Activated CD4-positive, alpha-beta memory T cell treated with anti-CD3 and anti-CD28 coated beads, Interleukin-2, amount 10 ng/mL, durations not matched to agents 7 days and 5 days (primary cell): ENCODE measurements around the gene BBX. TPM values are rescaled to one million over a fixed set of nuclear protein-coding genes. Genes with fewer than 3 reads are reported as not detected.

ENCODE experiments used
- CTCF ChIA-PET: fragments of 350-600 bp; sonication (Branson Sonifier 250); formaldehyde crosslinking; loops from one replicate; lab custom pipeline; 2021; ENCODE audit warnings: antibody characterized with exemption, inconsistent platforms; lab: Charles Lee
- POLR2A ChIA-PET: fragments of 350-600 bp; sonication (Branson Sonifier 250); formaldehyde crosslinking; loops from one replicate; lab custom pipeline; 2021; ENCODE audit warnings: antibody characterized with exemption; lab: Charles Lee
- DNase-seq: peaks from one replicate; pipeline ENCODE4 v3.0.0-alpha.2; 2020
- H3K27ac Mint-ChIP-seq: one replicate; pipeline ENCODE4 v1.8.0; 2021; ENCODE audit warnings: mild to moderate bottlenecking, mixed read lengths
- H3K27me3 Mint-ChIP-seq: one replicate; pipeline ENCODE4 v1.8.0; 2021; ENCODE audit warnings: mixed read lengths
- H3K36me3 Mint-ChIP-seq: one replicate; pipeline ENCODE4 v1.8.0; 2021; ENCODE audit warnings: low read depth, mixed read lengths
- H3K4me1 Mint-ChIP-seq: one replicate; pipeline ENCODE4 v1.8.0; 2021; ENCODE audit warnings: mixed read lengths
- H3K4me3 Mint-ChIP-seq: one replicate; pipeline ENCODE4 v1.8.0; 2021; ENCODE audit warnings: mild to moderate bottlenecking, mixed read lengths
- H3K9me3 Mint-ChIP-seq: one replicate; pipeline ENCODE4 v1.8.0; 2021; ENCODE audit warnings: mixed read lengths
- total RNA-seq, 2 experiments: library from RNA; stranded (reverse); gene quantifications; one replicate each; pipeline ENCODE4 v1.2.3, GENCODE V29; 2021

Gene BBX
- total RNA-seq, 2 experiments from 2014 or later, result 38.9 to 42.4 TPM

DNA sequence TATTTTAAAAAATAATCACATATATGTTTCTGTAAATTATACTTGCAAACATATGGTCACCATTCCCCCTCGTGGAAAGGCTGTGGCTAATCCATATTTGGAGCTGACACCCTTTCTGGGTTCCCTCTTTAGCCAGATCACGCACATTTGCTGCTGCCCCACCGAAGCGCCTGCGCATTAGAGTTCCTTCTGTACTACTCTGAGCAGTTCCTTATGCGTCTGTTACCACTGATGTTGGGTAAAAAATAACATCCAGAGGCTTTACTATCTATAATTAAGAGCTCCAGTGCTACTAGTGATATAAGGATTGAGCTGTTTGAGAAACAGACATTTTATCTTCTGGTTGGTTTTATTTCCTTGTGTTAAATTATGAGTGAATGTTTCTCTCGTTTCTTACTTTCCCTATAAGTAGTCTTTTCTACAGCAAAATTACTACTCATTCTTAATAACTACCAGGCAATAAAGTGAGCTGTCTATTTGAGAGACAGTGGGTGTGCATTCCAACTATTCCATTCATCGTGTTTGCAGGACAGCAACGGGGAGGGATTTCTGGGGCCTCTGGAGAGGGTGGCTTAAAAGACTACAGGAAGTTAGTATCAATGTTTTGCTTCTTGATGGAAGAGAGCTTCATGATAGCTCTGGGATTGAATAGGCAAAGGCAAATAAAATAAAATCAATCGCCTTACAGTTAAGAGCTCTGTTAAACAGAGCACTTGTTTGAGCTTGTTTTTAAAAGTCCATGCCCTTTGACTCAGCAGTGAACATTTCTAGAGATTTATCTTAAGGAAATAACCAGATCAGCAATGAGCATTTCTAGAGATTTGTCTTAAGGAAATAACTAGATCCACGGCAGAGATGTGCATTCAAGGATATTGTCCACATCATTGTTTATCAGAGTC is 322.9 kb downstream of the BBX start:
- no peak overlapping the region for H3K27ac Mint-ChIP-seq
- no peaks in the 10 kb centered on the region for H3K9me3 Mint-ChIP-seq
- H3K27me3 Mint-ChIP-seq, result peaks cover 3% of the 10 kb centered on the region
- DNase-seq, result no peak
- POLR2A ChIA-PET, result no interaction called here
- CTCF ChIA-PET, result interaction anchor here (0.7 to 2.2 kb wide), 4 partner anchors 54 to 171 kb away, joined by 3 to 5 read pairs (median 3); no protein-coding TSS in a partner anchor
- H3K4me3 Mint-ChIP-seq, result no peak overlapping the region
- H3K36me3 Mint-ChIP-seq, result no peaks in the 10 kb centered on the region
- peaks cover 6% of the 10 kb centered on the region for H3K4me1 Mint-ChIP-seq

- Mint-ChIP-seq H3K9me3 (no peaks in the 10 kb centered on the region), H3K36me3 (no peaks in the 10 kb centered on the region), H3K4me1 (peaks cover 11% of the 10 kb centered on the region), H3K4me3 (no peak overlapping the region), H3K27me3 (peaks cover 3% of the 10 kb centered on the region), H3K27ac (no peak overlapping the region)
- POLR2A ChIA-PET, result no interaction called here
- peak; percentile 34 for DNase-seq
- CTCF ChIA-PET, result interaction anchor here (1.3 to 2.2 kb wide), 2 partner anchors 157 to 170 kb away, joined by 3 to 5 read pairs; no protein-coding TSS in a partner anchor
Measured at GRCh38 chr3:107846279-107846852, 323.6 kb downstream of the BBX start.

DNA sequence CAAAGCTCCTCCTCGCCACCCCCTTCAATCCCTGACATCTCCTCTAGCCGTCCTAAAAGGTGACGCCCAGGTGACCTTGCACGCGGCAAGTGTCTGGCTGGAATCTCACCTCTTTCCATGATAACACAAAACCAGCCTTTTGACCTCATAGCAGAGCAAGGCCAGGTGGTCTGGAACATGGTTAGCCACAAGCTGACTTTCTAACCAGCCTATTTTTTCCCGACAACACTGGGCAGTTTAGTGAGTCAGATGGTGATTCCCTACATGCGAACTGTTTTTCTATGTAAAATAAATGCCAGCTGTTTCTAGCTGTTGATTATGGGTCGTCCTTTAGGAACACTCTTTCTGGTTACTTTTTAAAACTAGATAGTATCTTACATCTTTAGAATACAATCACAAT is 325.0 kb downstream of the BBX start:
- Mint-ChIP-seq H3K4me3 (no peak overlapping the region), H3K27me3 (peaks cover 3% of the 10 kb centered on the region), H3K9me3 (no peaks in the 10 kb centered on the region), H3K27ac (no peak overlapping the region), H3K36me3 (no peaks in the 10 kb centered on the region), H3K4me1 (peaks cover 11% of the 10 kb centered on the region)
- POLR2A ChIA-PET, result interaction anchor here (1.1 kb wide), 1 partner anchor 111 kb away, joined by 4 read pairs; no protein-coding TSS in a partner anchor
- CTCF ChIA-PET, result no interaction called here
- no peak for DNase-seq

GRCh38 chr3:107848351-107848915 is 325.7 kb downstream of the BBX start:
- no peak overlapping the region for H3K27ac Mint-ChIP-seq
- H3K4me3 Mint-ChIP-seq, result no peak overlapping the region
- H3K27me3 Mint-ChIP-seq, result peaks cover 3% of the 10 kb centered on the region
- DNase-seq, result no peak
- H3K36me3 Mint-ChIP-seq, result no peaks in the 10 kb centered on the region
- ChIA-PET CTCF (no interaction called here), POLR2A (interaction anchor here (1.1 kb wide), 1 partner anchor 112 kb away, joined by 4 read pairs; no protein-coding TSS in a partner anchor)
- peaks cover 11% of the 10 kb centered on the region for H3K4me1 Mint-ChIP-seq
- no peaks in the 10 kb centered on the region for H3K9me3 Mint-ChIP-seq

DNA sequence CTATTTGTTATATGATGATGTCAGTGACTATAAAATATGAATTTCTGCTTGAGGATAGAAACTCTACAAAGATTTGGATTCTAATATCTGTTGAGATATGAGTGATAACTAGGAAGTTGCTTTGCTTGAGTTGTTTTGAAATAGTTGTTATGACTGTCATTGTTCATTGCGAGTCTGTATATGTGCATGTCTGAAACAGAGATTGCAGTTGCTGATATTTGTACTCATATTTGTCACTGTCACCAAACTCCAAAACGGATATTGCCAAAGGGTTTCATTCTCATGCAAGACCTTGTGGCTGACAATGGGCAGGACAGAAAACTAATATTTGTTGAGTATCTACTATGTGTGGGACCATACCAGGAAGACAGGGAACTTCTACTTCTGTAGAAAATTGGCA is 327.9 kb downstream of the BBX start:
- CTCF ChIA-PET, result interaction anchor here (0.7 kb wide), 2 partner anchors 9 to 55 kb away, joined by 3 to 4 read pairs; no protein-coding TSS in a partner anchor
- Mint-ChIP-seq H3K36me3 (no peaks in the 10 kb centered on the region), H3K9me3 (no peaks in the 10 kb centered on the region), H3K27me3 (peaks cover 5% of the 10 kb centered on the region), H3K4me3 (no peak overlapping the region), H3K4me1 (peaks cover 11% of the 10 kb centered on the region), H3K27ac (no peak overlapping the region)
- DNase-seq, result no peak
- POLR2A ChIA-PET, result no interaction called here

DNA sequence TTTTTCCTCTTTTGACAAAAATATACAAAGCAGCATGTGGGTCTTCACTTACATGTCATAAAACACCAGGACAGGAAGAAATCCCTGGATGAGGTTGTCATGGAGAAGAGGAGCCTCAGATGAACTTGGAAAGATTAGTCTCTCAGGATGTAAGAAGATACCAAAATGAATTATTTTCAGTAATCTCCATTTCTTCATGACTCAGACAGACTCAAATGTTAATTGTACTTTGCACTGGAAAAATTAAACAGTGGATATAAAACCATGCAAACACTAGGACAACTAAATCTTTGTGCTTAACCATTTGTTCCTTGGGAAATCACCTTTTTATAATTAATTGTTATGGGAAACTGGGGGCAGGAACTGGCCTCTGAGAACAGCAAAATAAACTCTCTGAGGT is 331.1 kb downstream of the BBX start:
- peaks cover 11% of the 10 kb centered on the region for H3K4me1 Mint-ChIP-seq
- no peaks in the 10 kb centered on the region for H3K9me3 Mint-ChIP-seq
- H3K27ac Mint-ChIP-seq, result no peak overlapping the region
- POLR2A ChIA-PET, result no interaction called here
- H3K27me3 Mint-ChIP-seq, result peaks cover 5% of the 10 kb centered on the region
- CTCF ChIA-PET, result no interaction called here
- H3K36me3 Mint-ChIP-seq, result no peaks in the 10 kb centered on the region
- no peak for DNase-seq
- H3K4me3 Mint-ChIP-seq, result no peak overlapping the region

DNA sequence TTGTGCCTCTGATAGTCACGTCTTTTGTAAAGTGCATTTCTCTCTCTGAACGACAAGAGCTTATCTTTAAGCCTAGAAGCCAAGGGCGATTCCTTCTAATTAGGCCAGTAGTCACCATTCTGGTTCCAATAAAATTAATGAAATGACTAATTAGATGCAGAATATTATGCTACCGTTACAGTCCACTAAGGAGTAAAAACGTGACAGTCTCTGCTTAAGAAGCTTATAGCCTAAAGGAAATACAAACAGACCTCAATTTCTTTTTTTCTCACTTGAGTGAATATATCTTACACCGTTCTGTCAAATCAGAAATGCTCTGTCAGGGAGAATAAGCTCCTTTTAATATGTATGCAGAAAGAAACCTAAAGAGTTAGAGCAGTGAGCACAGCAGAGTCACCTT is 332.0 kb downstream of the BBX start:
- no peaks in the 10 kb centered on the region for H3K9me3 Mint-ChIP-seq
- CTCF ChIA-PET, result interaction anchor here (0.9 kb wide), 1 partner anchor 73 kb away, joined by 3 read pairs; no protein-coding TSS in a partner anchor
- POLR2A ChIA-PET, result no interaction called here
- H3K36me3 Mint-ChIP-seq, result no peaks in the 10 kb centered on the region
- no peak for DNase-seq
- H3K27ac Mint-ChIP-seq, result no peak overlapping the region
- H3K4me1 Mint-ChIP-seq, result peaks cover 10% of the 10 kb centered on the region
- peaks cover 5% of the 10 kb centered on the region for H3K27me3 Mint-ChIP-seq
- no peak overlapping the region for H3K4me3 Mint-ChIP-seq

DNA sequence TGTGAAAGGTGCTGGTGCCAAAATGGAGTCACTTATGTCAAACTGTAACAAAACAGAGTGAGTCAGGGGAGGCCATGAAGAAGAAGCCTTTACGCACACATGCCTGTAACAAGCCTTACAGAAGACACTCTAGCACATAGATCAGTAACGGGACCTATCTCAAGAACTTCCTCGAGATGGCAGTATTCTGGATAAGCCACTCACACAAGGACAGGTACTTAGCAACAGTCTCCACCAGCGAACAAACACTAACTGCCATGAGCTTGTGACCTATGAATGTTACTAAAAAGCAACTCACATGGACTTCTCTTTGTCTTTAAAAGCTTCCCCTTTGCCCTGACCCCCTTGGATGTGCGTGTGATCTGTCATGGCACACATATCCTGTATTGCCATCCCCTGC is 332.9 kb downstream of the BBX start:
- H3K4me3 Mint-ChIP-seq, result no peak overlapping the region
- ChIA-PET CTCF (interaction anchor here (0.6 to 1.0 kb wide), 2 partner anchors 17 to 35 kb away, joined by 3 read pairs; no protein-coding TSS in a partner anchor), POLR2A (no interaction called here)
- H3K36me3 Mint-ChIP-seq, result no peaks in the 10 kb centered on the region
- H3K27ac Mint-ChIP-seq, result no peak overlapping the region
- peaks cover 4% of the 10 kb centered on the region for H3K4me1 Mint-ChIP-seq
- DNase-seq, result no peak
- H3K27me3 Mint-ChIP-seq, result peaks cover 5% of the 10 kb centered on the region
- no peaks in the 10 kb centered on the region for H3K9me3 Mint-ChIP-seq

DNA sequence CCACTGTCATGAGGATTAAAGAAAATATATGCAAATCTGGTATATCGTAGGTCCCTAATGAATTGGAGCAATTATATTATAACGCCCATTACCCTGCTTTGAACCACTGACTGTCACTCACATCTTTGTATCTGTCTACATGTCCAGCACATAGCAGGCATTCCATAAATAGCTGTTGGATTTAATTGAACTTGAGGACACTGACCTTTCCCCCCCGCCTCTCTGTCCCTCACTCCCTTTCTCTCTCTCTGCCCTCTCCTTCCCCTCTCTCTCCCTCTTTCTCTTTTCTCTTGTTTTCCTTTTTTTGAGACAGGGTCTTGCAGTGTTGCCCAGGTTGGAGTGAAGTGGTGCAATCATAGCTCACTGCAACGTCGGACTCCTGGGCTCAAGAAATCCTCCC is 335.1 kb downstream of the BBX start:
- ChIA-PET CTCF (no interaction called here), POLR2A (interaction anchor here (0.6 kb wide), 1 partner anchor 125 kb away, joined by 3 read pairs; no protein-coding TSS in a partner anchor)
- peaks cover 5% of the 10 kb centered on the region for H3K27me3 Mint-ChIP-seq
- no peaks in the 10 kb centered on the region for H3K4me1 Mint-ChIP-seq
- no peak for DNase-seq
- no peaks in the 10 kb centered on the region for H3K9me3 Mint-ChIP-seq
- H3K27ac Mint-ChIP-seq, result no peak overlapping the region
- H3K4me3 Mint-ChIP-seq, result no peak overlapping the region
- no peaks in the 10 kb centered on the region for H3K36me3 Mint-ChIP-seq

DNA sequence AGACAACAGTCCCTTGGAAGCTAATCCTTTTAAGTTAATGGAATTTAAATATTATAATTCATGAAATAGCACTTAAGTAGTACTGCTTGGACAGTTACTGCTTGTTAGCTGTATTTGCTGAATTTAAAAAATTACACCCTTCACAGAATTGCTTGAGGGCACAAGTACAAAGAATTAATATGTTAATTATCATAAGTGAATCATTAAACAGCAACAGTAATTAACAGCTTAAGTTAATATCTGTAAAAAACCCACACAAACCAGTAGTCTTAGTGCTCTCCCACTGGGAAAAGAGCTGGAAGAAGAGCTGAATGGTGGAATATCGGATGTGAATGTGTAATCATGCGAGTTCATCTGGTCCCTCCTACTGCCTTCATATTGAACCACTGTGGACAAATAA is 336.1 kb downstream of the BBX start:
- Mint-ChIP-seq H3K4me3 (no peak overlapping the region), H3K4me1 (no peaks in the 10 kb centered on the region), H3K36me3 (no peaks in the 10 kb centered on the region), H3K27me3 (peaks cover 5% of the 10 kb centered on the region), H3K9me3 (no peaks in the 10 kb centered on the region), H3K27ac (no peak overlapping the region)
- ChIA-PET POLR2A (no interaction called here), CTCF (no interaction called here)
- no peak for DNase-seq

Other genes starting within 250 kb of the BBX start
- gene CCDC54, start 145.5 kb upstream of the BBX start, total RNA-seq, result not detected